IMR-90 (cell line): Measurements from ENCODE around the gene DDX24. TPM values are rescaled to one million over a fixed set of nuclear protein-coding genes. Genes with fewer than 3 reads are reported as not detected.

Experiments used
- ATAC-seq: fragments of 200-7000 bp; cut with Tn5 transposase; 2 replicates; pipeline ENCODE4 v1.9.1; 2020; ENCODE audit warnings: low read depth, mild to moderate bottlenecking, moderate library complexity
- BruUV-seq: library from RNA; stranded (reverse); fragments of 400-500 nt; replicated peaks from 2 replicates; lab custom pipeline; 2021; lab: Mats Ljungman, UMichigan
- CTCF ChIA-PET: fragments of 300-600 bp; formaldehyde crosslinking; extraction: SDS; loops from one replicate; lab custom pipeline; 2021; ENCODE audit warnings: antibody characterized with exemption; lab: Yijun Ruan, JAX
- POLR2A ChIA-PET: fragments of 300-600 bp; sonication (Branson Sonifier 250); formaldehyde crosslinking; loops from one replicate; lab custom pipeline; 2022; ENCODE audit warnings: antibody characterized with exemption; ENCODE audit not compliant: unreplicated experiment; lab: Charles Lee
- DNase-seq: peaks from one replicate; pipeline ENCODE4 v3.0.0; 2013
- H2AFZ ChIP-seq: replicated peaks from 2 replicates; pipeline ENCODE3; 2013; ENCODE audit warnings: low read length, mild to moderate bottlenecking; ENCODE audit not compliant: poor library complexity
- H2AK5ac ChIP-seq: 2 replicates; pipeline ENCODE4 v1.6.1; 2013; ENCODE audit warnings: low read depth, low read length, inconsistent platforms
- H2AK9ac ChIP-seq: replicated peaks from 2 replicates; pipeline ENCODE3; 2013; ENCODE audit warnings: mild to moderate bottlenecking, low read depth, low read length, moderate library complexity; ENCODE audit not compliant: poor library complexity
- H2BK120ac ChIP-seq: 2 replicates; pipeline ENCODE4 v1.6.1; 2013; ENCODE audit warnings: low read depth, low read length, inconsistent platforms
- H2BK15ac ChIP-seq: 3 replicates; pipeline ENCODE4 v1.6.1; 2013; ENCODE audit warnings: low read depth, low read length, inconsistent platforms
- H2BK20ac ChIP-seq: 2 replicates; pipeline ENCODE4 v1.6.1; 2013; ENCODE audit warnings: low read depth, mild to moderate bottlenecking, inconsistent platforms, low read length, moderate library complexity
- H2BK5ac ChIP-seq: 2 replicates; pipeline ENCODE4 v1.6.1; 2013; ENCODE audit warnings: mild to moderate bottlenecking, low read depth, low read length, inconsistent platforms; ENCODE audit not compliant: poor library complexity, severe bottlenecking
- H3K14ac ChIP-seq: replicated peaks from 2 replicates; pipeline ENCODE4 v1.6.1; 2013; ENCODE audit warnings: low read depth, low read length, inconsistent platforms
- H3K18ac ChIP-seq: 2 replicates; pipeline ENCODE4 v1.6.1; 2013; ENCODE audit warnings: low read depth, low read length, control low read depth
- H3K23ac ChIP-seq: 2 replicates; pipeline ENCODE4 v1.6.1; 2013; ENCODE audit warnings: low read depth, low read length, inconsistent platforms
- H3K27ac ChIP-seq: 2 replicates; pipeline ENCODE4 v1.5.1; 2013; ENCODE audit warnings: mild to moderate bottlenecking, control low read depth, low read length; ENCODE audit not compliant: insufficient read depth
- H3K27me3 ChIP-seq: 2 replicates; pipeline ENCODE4 v1.6.1; 2013; ENCODE audit warnings: low read length; ENCODE audit not compliant: control insufficient read depth, insufficient read depth
- H3K36me3 ChIP-seq: 2 replicates; pipeline ENCODE4 v1.6.1; 2013; ENCODE audit warnings: low read length, mixed read lengths; ENCODE audit not compliant: control insufficient read depth, insufficient read depth
- H3K4ac ChIP-seq: 2 replicates; pipeline ENCODE4 v1.6.1; 2013; ENCODE audit warnings: low read depth, low read length, inconsistent platforms
- H3K4me1 ChIP-seq: 2 replicates; pipeline ENCODE4 v1.6.1; 2013; ENCODE audit warnings: low read length, mixed read lengths; ENCODE audit not compliant: control insufficient read depth, insufficient read depth
- H3K4me2 ChIP-seq: 2 replicates; pipeline ENCODE4 v1.6.1; 2013; ENCODE audit warnings: low read depth, mild to moderate bottlenecking, control low read depth, low read length, moderate library complexity
- H3K4me3 ChIP-seq: 2 replicates; pipeline ENCODE4 v1.5.1; 2013; ENCODE audit warnings: low read depth, mild to moderate bottlenecking, control low read depth, low read length, moderate library complexity; ENCODE audit not compliant: insufficient read depth
- H3K56ac ChIP-seq: 2 replicates; pipeline ENCODE4 v1.6.1; 2013; ENCODE audit warnings: low read length, inconsistent platforms; ENCODE audit not compliant: insufficient read depth; ENCODE audit errors: extremely low read depth
- H3K79me1 ChIP-seq, 2 experiments: 2 replicates each; pipeline ENCODE4 v1.6.1; 2013; ENCODE audit warnings: low read length in 2 of 2, inconsistent platforms in 1 of 2, low read depth in 1 of 2
- H3K9ac ChIP-seq: 2 replicates; pipeline ENCODE4 v1.6.1; 2013; ENCODE audit warnings: low read depth, low read length, control low read depth
- H3K9me1 ChIP-seq: 2 replicates; pipeline ENCODE4 v1.6.1; 2013; ENCODE audit warnings: low read length, inconsistent platforms; ENCODE audit not compliant: insufficient read depth
- H3K9me3 ChIP-seq: 2 replicates; pipeline ENCODE4 v1.6.1; 2013; ENCODE audit warnings: low read length; ENCODE audit not compliant: control insufficient read depth, insufficient read depth
- H4K20me1 ChIP-seq: 2 replicates; pipeline ENCODE4 v1.6.1; 2013; ENCODE audit warnings: low read length, inconsistent platforms; ENCODE audit not compliant: insufficient read depth
- H4K5ac ChIP-seq: 2 replicates; pipeline ENCODE4 v1.6.1; 2013; ENCODE audit warnings: mild to moderate bottlenecking, low read depth, low read length, control low read depth
- H4K8ac ChIP-seq, 2 experiments: 2 replicates each; pipeline ENCODE4 v1.6.1; 2013; ENCODE audit warnings: low read depth in 2 of 2, low read length in 2 of 2, control low read depth in 1 of 2, inconsistent platforms in 1 of 2
- H4K91ac ChIP-seq: 2 replicates; pipeline ENCODE4 v1.6.1; 2013; ENCODE audit warnings: low read depth, low read length, inconsistent platforms; ENCODE audit not compliant: insufficient read depth
- BHLHE40 ChIP-seq: fragments of 150-350 bp; IDR thresholded peaks from 2 replicates; pipeline ENCODE4 v1.6.1; 2016; ENCODE audit warnings: mild to moderate bottlenecking, low read depth, low read length
- CEBPB ChIP-seq: IDR thresholded peaks from 2 replicates; pipeline ENCODE4 v1.6.1; 2012; ENCODE audit warnings: low read depth, low read length, improper control_type of control experiment
- CHD1 ChIP-seq: IDR thresholded peaks from 2 replicates; pipeline ENCODE4 v1.6.1; 2012; ENCODE audit warnings: low read depth, low read length, improper control_type of control experiment
- FOS ChIP-seq: fragments of 150-350 bp; IDR thresholded peaks from 2 replicates; pipeline ENCODE4 v1.6.1; 2016; ENCODE audit warnings: low read depth, low read length
- MAFK ChIP-seq: IDR thresholded peaks from 2 replicates; pipeline ENCODE4 v1.6.1; 2012; ENCODE audit warnings: low read depth, low read length, improper control_type of control experiment
- MAZ ChIP-seq: IDR thresholded peaks from 2 replicates; pipeline ENCODE4 v1.6.1; 2012; ENCODE audit warnings: low read depth, mild to moderate bottlenecking, low read length, improper control_type of control experiment, moderate library complexity, borderline replicate concordance
- MXI1 ChIP-seq: IDR thresholded peaks from 2 replicates; pipeline ENCODE4 v1.6.1; 2012; ENCODE audit warnings: low read depth, mild to moderate bottlenecking, low read length, moderate library complexity, borderline replicate concordance
- NFE2L2 ChIP-seq: fragments of 150-350 bp; IDR thresholded peaks from 2 replicates; pipeline ENCODE4 v1.6.1; 2016; ENCODE audit warnings: low read depth, mild to moderate bottlenecking, low read length
- POLR2A ChIP-seq: IDR thresholded peaks from 2 replicates; pipeline ENCODE4 v1.6.1; 2012; ENCODE audit warnings: mild to moderate bottlenecking, low read depth, low read length
- RAD21 ChIP-seq: IDR thresholded peaks from 2 replicates; pipeline ENCODE4 v1.6.1; 2012; ENCODE audit warnings: low read length, improper control_type of control experiment
- RCOR1 ChIP-seq: IDR thresholded peaks from 2 replicates; pipeline ENCODE4 v1.6.1; 2012; ENCODE audit warnings: mild to moderate bottlenecking, low read length, improper control_type of control experiment; ENCODE audit not compliant: insufficient replicate concordance
- RFX5 ChIP-seq: IDR thresholded peaks from 2 replicates; pipeline ENCODE4 v1.8.0; 2012; ENCODE audit warnings: low read depth, mild to moderate bottlenecking, low read length, moderate library complexity
- SMC3 ChIP-seq: fragments of 150-350 bp; IDR thresholded peaks from 2 replicates; pipeline ENCODE4 v1.6.1; 2016; ENCODE audit warnings: low read depth, mild to moderate bottlenecking, antibody characterized with exemption, low read length, moderate library complexity
- WGBS, 2 experiments: methylation state at CpG; one replicate each; pipeline versions ENCODE4 v1.1.5 to v1.1.7; 2013; ENCODE audit warnings: missing lambda C conversion rate in 2 of 2; ENCODE audit not compliant: insufficient read length in 1 of 2; ENCODE audit errors: extremely low coverage in 2 of 2; 5-methylcytosine and 5-hydroxymethylcytosine counted together
- dilution Hi-C: fragments of 300-500 bp; cut with HindIII; formaldehyde crosslinking; loops from one replicate; pipeline ENCODE4 v1.14.3; 2018; ENCODE audit warnings: low sequenced_read_pairs; ENCODE audit not compliant: unreplicated experiment
- in situ Hi-C: fragments of 300-500 bp; cut with MboI; formaldehyde crosslinking; loops from 3 replicates; pipeline ENCODE4 v1.14.3; 2019; ENCODE audit warnings: low sequenced_read_pairs, inconsistent platforms, mixed read lengths
- intact Hi-C: fragments of 100-400 bp; cut with micrococcal nuclease; formaldehyde crosslinking; loops from 2 replicates; pipeline ENCODE4 v1.10.0; 2022
- polyA plus RNA-seq, 3 experiments: library from polyadenylated mRNA; depleted of rRNA; stranded (reverse); fragments of >200 nt; gene quantifications; 2 replicates each; pipeline ENCODE4 v1.2.3, GENCODE V29; 2012; ENCODE audit warnings: low replicate concordance in 1 of 3
- total RNA-seq: library from RNA; depleted of rRNA; stranded (reverse); fragments of >200 nt; gene quantifications from 2 replicates; pipeline ENCODE4 v1.2.3, GENCODE V29; 2012
- TF ChIP-seq, protein P1 (sequence below): conservative IDR thresholded peaks from 2 replicates; pipeline ENCODE4 v1.5.1; 2012; ENCODE audit warnings: mild to moderate bottlenecking, low read depth, low read length, improper control_type of control experiment
- TF ChIP-seq, protein P2 (sequence below): fragments of 150-350 bp; IDR thresholded peaks from 2 replicates; pipeline ENCODE4 v1.6.1; 2017; ENCODE audit warnings: mild to moderate bottlenecking, antibody characterized with exemption, low read length, low read depth
- TF ChIP-seq, protein P3 (sequence below): fragments of 150-350 bp; IDR thresholded peaks from 2 replicates; pipeline ENCODE4 v1.6.1; 2016; ENCODE audit warnings: low read depth, mild to moderate bottlenecking, low read length, moderate library complexity, borderline replicate concordance

Gene DDX24
- total and polyA plus RNA-seq, 2 of the 4 experiments (the other 2 are of a cell fraction) = 134 to 155 TPM

DNA sequence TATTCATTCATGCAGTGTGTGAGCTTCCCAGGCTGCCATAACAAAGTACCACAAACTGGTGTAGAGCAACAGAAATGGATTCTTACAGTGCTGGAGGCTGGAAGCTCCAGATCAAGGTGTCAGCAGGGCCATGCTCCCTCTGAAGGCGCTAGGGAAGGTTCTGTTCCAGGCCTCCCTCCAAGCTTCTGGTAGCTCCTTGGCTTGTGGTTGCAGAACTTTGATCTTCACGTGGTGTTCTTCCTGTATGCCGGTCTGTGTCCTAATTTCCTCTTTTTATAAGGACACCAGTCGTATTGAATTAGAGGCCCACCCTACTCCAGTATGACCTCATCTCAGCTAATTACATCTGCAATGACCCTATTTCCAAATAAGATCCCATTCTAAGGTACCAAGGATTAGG lies 51.7 kb downstream of the DDX24 start:
- H3K36me3 ChIP-seq = no peaks in the 10 kb centered on the region
- no peak overlapping the region for H2BK5ac ChIP-seq
- H2AFZ ChIP-seq = no peak overlapping the region
- no peak overlapping the region for H2AK5ac ChIP-seq
- H3K4me2 ChIP-seq = no peak overlapping the region
- no peaks in the 10 kb centered on the region; the same call in 1 of the 2 replicates for H3K4me1 ChIP-seq
- no peaks in the 10 kb centered on the region for H3K9me3 ChIP-seq
- no peak overlapping the region for H3K23ac ChIP-seq
- no peaks in the 10 kb centered on the region for H3K27me3 ChIP-seq
- no peak overlapping the region for H2BK120ac ChIP-seq
- no peak for DNase-seq
- H3K27ac ChIP-seq = no peak overlapping the region
- no peak overlapping the region for H2AK9ac ChIP-seq
- 100% methylated on average over 1 of the region's 4 CpGs; no CpG with 5 or more reads in 1 of the 2 experiments for WGBS, 2 experiments
- no peak overlapping the region for H3K4ac ChIP-seq
- intact Hi-C loops = no loop called here
- dilution Hi-C loops = no loop called here
- no peak overlapping the region for H4K91ac ChIP-seq
- H3K14ac ChIP-seq = no peak overlapping the region
- no peaks in the 10 kb centered on the region for H4K20me1 ChIP-seq
- no peak overlapping the region for H2BK20ac ChIP-seq
- no peak overlapping the region for H3K9ac ChIP-seq
- TF ChIP-seq, protein P1, sequence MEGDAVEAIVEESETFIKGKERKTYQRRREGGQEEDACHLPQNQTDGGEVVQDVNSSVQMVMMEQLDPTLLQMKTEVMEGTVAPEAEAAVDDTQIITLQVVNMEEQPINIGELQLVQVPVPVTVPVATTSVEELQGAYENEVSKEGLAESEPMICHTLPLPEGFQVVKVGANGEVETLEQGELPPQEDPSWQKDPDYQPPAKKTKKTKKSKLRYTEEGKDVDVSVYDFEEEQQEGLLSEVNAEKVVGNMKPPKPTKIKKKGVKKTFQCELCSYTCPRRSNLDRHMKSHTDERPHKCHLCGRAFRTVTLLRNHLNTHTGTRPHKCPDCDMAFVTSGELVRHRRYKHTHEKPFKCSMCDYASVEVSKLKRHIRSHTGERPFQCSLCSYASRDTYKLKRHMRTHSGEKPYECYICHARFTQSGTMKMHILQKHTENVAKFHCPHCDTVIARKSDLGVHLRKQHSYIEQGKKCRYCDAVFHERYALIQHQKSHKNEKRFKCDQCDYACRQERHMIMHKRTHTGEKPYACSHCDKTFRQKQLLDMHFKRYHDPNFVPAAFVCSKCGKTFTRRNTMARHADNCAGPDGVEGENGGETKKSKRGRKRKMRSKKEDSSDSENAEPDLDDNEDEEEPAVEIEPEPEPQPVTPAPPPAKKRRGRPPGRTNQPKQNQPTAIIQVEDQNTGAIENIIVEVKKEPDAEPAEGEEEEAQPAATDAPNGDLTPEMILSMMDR = no peak
- no peak for TF ChIP-seq RFX5
- TF ChIP-seq, protein P2, sequence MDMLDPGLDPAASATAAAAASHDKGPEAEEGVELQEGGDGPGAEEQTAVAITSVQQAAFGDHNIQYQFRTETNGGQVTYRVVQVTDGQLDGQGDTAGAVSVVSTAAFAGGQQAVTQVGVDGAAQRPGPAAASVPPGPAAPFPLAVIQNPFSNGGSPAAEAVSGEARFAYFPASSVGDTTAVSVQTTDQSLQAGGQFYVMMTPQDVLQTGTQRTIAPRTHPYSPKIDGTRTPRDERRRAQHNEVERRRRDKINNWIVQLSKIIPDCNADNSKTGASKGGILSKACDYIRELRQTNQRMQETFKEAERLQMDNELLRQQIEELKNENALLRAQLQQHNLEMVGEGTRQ = no peak
- no peak for TF ChIP-seq MXI1
- no peak for TF ChIP-seq RCOR1
- no peak for TF ChIP-seq CEBPB
- TF ChIP-seq MAZ = no peak
- no peak for TF ChIP-seq POLR2A
- TF ChIP-seq NFE2L2 = no peak
- TF ChIP-seq SMC3 = no peak
- no peak for TF ChIP-seq CHD1
- TF ChIP-seq RAD21 = no peak
- TF ChIP-seq BHLHE40 = no peak
- TF ChIP-seq MAFK = no peak
- TF ChIP-seq FOS = no peak
- TF ChIP-seq, protein P3, sequence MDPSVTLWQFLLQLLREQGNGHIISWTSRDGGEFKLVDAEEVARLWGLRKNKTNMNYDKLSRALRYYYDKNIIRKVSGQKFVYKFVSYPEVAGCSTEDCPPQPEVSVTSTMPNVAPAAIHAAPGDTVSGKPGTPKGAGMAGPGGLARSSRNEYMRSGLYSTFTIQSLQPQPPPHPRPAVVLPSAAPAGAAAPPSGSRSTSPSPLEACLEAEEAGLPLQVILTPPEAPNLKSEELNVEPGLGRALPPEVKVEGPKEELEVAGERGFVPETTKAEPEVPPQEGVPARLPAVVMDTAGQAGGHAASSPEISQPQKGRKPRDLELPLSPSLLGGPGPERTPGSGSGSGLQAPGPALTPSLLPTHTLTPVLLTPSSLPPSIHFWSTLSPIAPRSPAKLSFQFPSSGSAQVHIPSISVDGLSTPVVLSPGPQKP = no peak
- no peak overlapping the region for H2BK15ac ChIP-seq
- H3K9me1 ChIP-seq = 0 out of 2 replicates have a peak, but pooled peaks cover 5% of the 10 kb centered on the region
- ChIA-PET CTCF (no interaction called here), POLR2A (no interaction called here)
- no peak overlapping the region for H3K18ac ChIP-seq
- in situ Hi-C loops = no loop called here
- 0 out of 4 replicates have a peak, but pooled peaks cover 0 to 4% of the 10 kb centered on the region in 2 experiments for H3K79me1 ChIP-seq
- H4K8ac ChIP-seq = no peak overlapping the region
- ATAC-seq = no peak
- BruUV-seq = no TSS peak
- no peak overlapping the region for H3K4me3 ChIP-seq
- no peak overlapping the region for H4K5ac ChIP-seq
- H3K56ac ChIP-seq = no peak overlapping the region
